Measurements from ENCODE around the gene M6PR. TPM values are rescaled to one million over a fixed set of nuclear protein-coding genes. Genes with fewer than 3 reads are reported as not detected.
A peak's percentile ranks its signal among the peaks of the same experiment; 100 is the strongest.

Gene M6PR
- total and polyA plus RNA-seq, 2 of the 8 experiments (the other 6 are each of a cell fraction or from before 2014, with no cell fraction given), result 106 to 122 TPM

DNA sequence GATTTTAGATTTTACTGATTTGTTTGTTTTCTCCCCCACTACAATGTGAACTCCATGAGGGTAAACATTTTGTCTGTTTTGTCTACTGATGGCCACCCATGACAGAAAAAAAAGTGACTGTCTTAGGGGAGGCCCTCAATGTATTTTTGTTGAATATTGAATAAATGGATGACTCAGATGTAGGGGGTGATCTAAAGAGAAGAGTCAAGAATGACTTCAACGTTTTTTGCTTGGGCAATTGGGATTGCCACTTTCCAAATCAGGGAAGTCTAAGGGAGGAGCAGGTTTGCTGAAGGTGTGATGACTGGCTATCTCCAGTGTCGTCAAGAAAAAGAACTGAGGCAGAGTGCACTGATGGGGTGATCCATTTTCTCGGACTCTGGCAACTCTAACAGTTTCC, 45.8 kb downstream of the M6PR start:
- Histone ChIP-seq H2BK120ac (replicated peaks; ENCODE audit: low read depth, low read length) (peak overlapping the region; percentile 7), H4K91ac (replicated peaks; ENCODE audit: insufficient read length, low read length) (no peak overlapping the region), H2BK5ac (ENCODE audit: low read depth, low read length) (peak overlapping the region; percentile 19; the same call in 1 of the 2 replicates), H3K18ac (ENCODE audit: extremely low read depth, low read length) (peak overlapping the region; percentile 39), H2BK12ac (ENCODE audit: low read depth, low read length) (peak overlapping the region; percentile 44; the same call in 1 of the 2 replicates), H3K14ac (ENCODE audit: insufficient read length) (no peak overlapping the region), H3K4me1 (replicated peaks in 1 of 4; ENCODE audit: control insufficient read depth in 3 of 4, insufficient read depth in 4 of 4, low read length in 3 of 4) (peaks cover 4 to 18% (median 10%) of the 10 kb centered on the region in 4 experiments; a peak in 5 of 7 replicates), H3K56ac (replicated peaks; ENCODE audit: insufficient read length, low read depth, low read length) (no peak overlapping the region), H3K79me2 (ENCODE audit: control insufficient read depth in 1 of 2, insufficient read depth in 2 of 2, low read length in 2 of 2) (no peaks in the 10 kb centered on the region), H3K79me1 (ENCODE audit: low read depth, low read length) (no peaks in the 10 kb centered on the region), H3K23ac (ENCODE audit: insufficient read length) (no peak overlapping the region), H3K4ac (replicated peaks; ENCODE audit: insufficient read length, low read depth, low read length) (no peak overlapping the region), H4K8ac (ENCODE audit: extremely low read depth, insufficient read depth, low read length) (no peak overlapping the region), H4K20me1 (replicated peaks in 1 of 2; ENCODE audit: control insufficient read depth in 1 of 2, insufficient read depth in 2 of 2, low read length in 2 of 2) (no peaks in the 10 kb centered on the region), H4K5ac (ENCODE audit: insufficient read length, low read depth, low read length) (no peak overlapping the region), H3K27ac (ENCODE audit: low read depth, low read length) (no peak overlapping the region), H3K27me3 (replicated peaks in 1 of 4; ENCODE audit: control insufficient read depth in 3 of 4, extremely low read depth in 1 of 4, insufficient read depth in 3 of 4, low read length in 3 of 4) (no peaks in the 10 kb centered on the region), H3K36me3 (ENCODE audit: control insufficient read depth in 2 of 4, insufficient read depth in 4 of 4, low read length in 3 of 4) (no peaks in the 10 kb centered on the region; a peak in 1 of 8 replicates), H3K4me3 (ENCODE audit: extremely low read depth in 1 of 4, insufficient read depth in 2 of 4, low read depth in 3 of 4, low read length in 4 of 4) (no peak overlapping the region), H2BK20ac (ENCODE audit: low read length) (peak overlapping the region; percentile 68), H3K9me3 (ENCODE audit: insufficient read depth in 2 of 2, low read depth in 1 of 2, low read length in 1 of 2) (peaks cover 2 to 6% of the 10 kb centered on the region in 2 experiments; a peak in 1 of 4 replicates), H3K23me2 (ENCODE audit: low read depth, low read length) (no peaks in the 10 kb centered on the region; the same call in 1 of the 2 replicates), H3K9ac (replicated peaks in 1 of 4; ENCODE audit: extremely low read depth in 1 of 4, low read depth in 3 of 4, low read length in 3 of 4) (no peak overlapping the region), H2AFZ (ENCODE audit: low read length) (no peak overlapping the region), H2BK15ac (ENCODE audit: low read length) (no peak overlapping the region), H3K4me2 (ENCODE audit: insufficient read depth in 1 of 2, low read depth in 2 of 2, low read length in 2 of 2) (no peak overlapping the region), H2AK5ac (ENCODE audit: low read depth, low read length) (no peak overlapping the region)
- no peak for FAIRE-seq
- ChIA-PET CTCF (ENCODE audit: partially characterized antibody) (interaction anchor here (2.8 kb wide), 1 partner anchor 13 kb away, joined by 12 read pairs; no protein-coding TSS in a partner anchor), POLR2A (ENCODE audit: partially characterized antibody) (interaction anchor here (0.9 to 1.4 kb wide), 2 partner anchors 9 to 108 kb away, joined by 3 to 4 read pairs; no protein-coding TSS in a partner anchor)
- no peak for DNase-seq (ENCODE audit: low read depth in 1 of 2, low spot score in 2 of 2)
- 78% methylated on average over 3 of the region's 3 CpGs; no CpG with 5 or more reads in 1 of the 2 experiments for WGBS, 2 experiments (ENCODE audit: extremely low coverage in 1 of 2, insufficient coverage in 1 of 2, insufficient read length in 1 of 2, insufficient replicate concordance in 2 of 2, low coverage in 1 of 2, low lambda C conversion rate in 2 of 2, missing lambda C conversion rate in 1 of 2)
- TF ChIP-seq, protein P1, sequence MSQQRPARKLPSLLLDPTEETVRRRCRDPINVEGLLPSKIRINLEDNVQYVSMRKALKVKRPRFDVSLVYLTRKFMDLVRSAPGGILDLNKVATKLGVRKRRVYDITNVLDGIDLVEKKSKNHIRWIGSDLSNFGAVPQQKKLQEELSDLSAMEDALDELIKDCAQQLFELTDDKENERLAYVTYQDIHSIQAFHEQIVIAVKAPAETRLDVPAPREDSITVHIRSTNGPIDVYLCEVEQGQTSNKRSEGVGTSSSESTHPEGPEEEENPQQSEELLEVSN (IDR thresholded peaks at IDR 0.05), result no peak
- no peak for TF ChIP-seq FOSL1 (IDR thresholded peaks at IDR 0.05; ENCODE audit: insufficient read depth, low read depth, low read length)
- no peak for TF ChIP-seq CHD1 (IDR thresholded peaks at IDR 0.05; ENCODE audit: low read depth, low read length)
- TF ChIP-seq RXRA (IDR thresholded peaks at IDR 0.05; ENCODE audit: insufficient read depth, low read depth, low read length), result no peak
- TF ChIP-seq BRCA1 (IDR thresholded peaks at IDR 0.05; ENCODE audit: low read depth, low read length), result no peak
- TF ChIP-seq HDAC6 (IDR thresholded peaks at IDR 0.05; ENCODE audit: low read depth, low read length), result no peak
- no peak for TF ChIP-seq TBP (IDR thresholded peaks at IDR 0.05; ENCODE audit: low read depth, low read length)
- TF ChIP-seq EP300 (IDR thresholded peaks at IDR 0.05; ENCODE audit: borderline replicate concordance in 1 of 2, low read depth in 2 of 2, low read length in 2 of 2), result no peak

All from H1 (cell line).